H1 (cell line): ENCODE measurements around the gene MAPRE2. TPM values are rescaled to one million over a fixed set of nuclear protein-coding genes. Genes with fewer than 3 reads are reported as not detected.

Experiments used
- ATF3 ChIP-seq: IDR thresholded peaks from 2 replicates; pipeline ENCODE4 v1.6.1; 2011; ENCODE audit warnings: low read depth, mild to moderate bottlenecking, low read length; ENCODE audit not compliant: insufficient read depth
- BRCA1 ChIP-seq: IDR thresholded peaks from 2 replicates; pipeline ENCODE4 v1.6.1; 2012; ENCODE audit warnings: low read depth, low read length, improper control_type of control experiment
- CEBPB ChIP-seq: IDR thresholded peaks from 2 replicates; pipeline ENCODE4 v1.6.1; 2012; ENCODE audit warnings: low read depth, low read length
- CHD7 ChIP-seq: fragments of 300-600 bp; sonication (generic); IDR thresholded peaks from 2 replicates; pipeline ENCODE4 v1.7.1; 2012; ENCODE audit warnings: low read length, moderate library complexity, mild to moderate bottlenecking, inconsistent platforms; ENCODE audit not compliant: insufficient replicate concordance
- GTF2F1 ChIP-seq: IDR thresholded peaks from 2 replicates; pipeline ENCODE4 v1.6.1; 2012; ENCODE audit warnings: low read depth, low read length, improper control_type of control experiment, borderline replicate concordance
- RAD21 ChIP-seq, 2 experiments: IDR thresholded peaks in 1 of 2; conservative IDR thresholded peaks in 1 of 2; 2 replicates each; pipeline ENCODE4 v1.6.1; 2011; ENCODE audit warnings: low read depth in 2 of 2, low read length in 2 of 2, improper control_type of control experiment in 1 of 2, inconsistent platforms in 1 of 2, mild to moderate bottlenecking in 1 of 2, moderate library complexity in 1 of 2
- SIRT6 ChIP-seq: IDR thresholded peaks from one replicate; pipeline ENCODE4 v1.7.1; 2012; ENCODE audit warnings: low read length, inconsistent platforms
- TCF12 ChIP-seq: IDR thresholded peaks from 2 replicates; pipeline ENCODE4 v1.6.1; 2011; ENCODE audit warnings: low read depth, mild to moderate bottlenecking, low read length
- polyA plus RNA-seq, 7 experiments: library from polyadenylated mRNA; depleted of rRNA in 3 of 7; stranded (reverse) in 5 of 7; unstranded in 2 of 7; fragments of >200 nt in 5 of 7; fragments of 200-250 nt in 2 of 7; gene quantifications; 1 replicate in 5 of 7; 2 replicates in 1 of 7; 4 replicates in 1 of 7; pipeline versions ENCODE4 v1.2.1 to v1.2.3, GENCODE V29; 2011 to 2013; ENCODE audit warnings: missing spikeins in 2 of 7, mixed read lengths in 2 of 7
- total RNA-seq: library from RNA; stranded (reverse); fragmentation: NEBNext Ultra II Directional; extraction: Animal tissue kit (Norgen Biotek cat#: 25700); gene quantifications from 2 replicates; pipeline ENCODE4 v1.2.1, GENCODE V29; 2021

The MAPRE2 gene
- total and polyA plus RNA-seq, 2 of the 8 experiments (the other 6 are each of a cell fraction or from before 2014, with no cell fraction given), result 32.6 to 33.1 TPM

GRCh38 chr18:35000457-35000856, 40.8 kb upstream of the MAPRE2 start (continued):
- TF ChIP-seq CHD7, result no peak
- no peak for TF ChIP-seq TCF12
- no peak for TF ChIP-seq BRCA1
- no peak for TF ChIP-seq GTF2F1
- TF ChIP-seq SIRT6, result no peak
- no peak for TF ChIP-seq RAD21 (IDR thresholded peaks at IDR 0.05 in 1 of 2, conservative IDR thresholded peaks at IDR 0.05 in 1 of 2; ENCODE audit: low read depth in 2 of 2, low read length in 2 of 2)
- no peak for TF ChIP-seq CEBPB
- TF ChIP-seq ATF3, result no peak
